ENCODE data around the gene B4GALNT4.
"Not testable (repeated sequence)": the region's sequence is repeated elsewhere in the genome, so short reads cannot be mapped to it uniquely, and the experiment has no call there.

B4GALNT4 gene

DNA sequence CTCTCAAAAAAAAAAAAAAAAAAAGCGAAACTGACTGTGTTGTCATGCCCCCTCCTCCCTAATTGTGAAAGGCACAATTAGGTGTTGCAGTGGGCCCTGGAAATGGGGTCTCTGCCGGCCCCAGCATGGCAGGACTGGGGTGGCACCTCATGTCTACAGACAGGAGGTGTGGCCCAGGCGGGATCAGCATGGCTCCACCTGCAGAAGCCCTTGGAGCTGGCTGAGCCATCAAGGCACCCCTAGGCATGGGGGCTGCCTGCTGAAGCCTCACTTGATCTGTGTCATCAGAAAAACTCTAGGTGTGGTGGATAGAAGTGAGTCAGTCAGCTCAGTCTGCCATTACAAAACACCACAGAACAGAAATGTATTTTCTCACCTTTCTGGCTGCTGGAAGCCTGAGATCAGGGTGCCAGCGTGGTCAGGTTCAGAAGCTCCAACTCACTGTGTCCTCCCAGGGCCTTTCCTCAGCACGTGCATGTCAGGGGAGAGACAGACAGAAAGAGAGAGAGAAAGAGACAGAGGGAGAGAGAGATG is 10.1 kb upstream of the B4GALNT4 start:
- DNase-seq: peak in 1 of 2 donors; percentile 51

DNA sequence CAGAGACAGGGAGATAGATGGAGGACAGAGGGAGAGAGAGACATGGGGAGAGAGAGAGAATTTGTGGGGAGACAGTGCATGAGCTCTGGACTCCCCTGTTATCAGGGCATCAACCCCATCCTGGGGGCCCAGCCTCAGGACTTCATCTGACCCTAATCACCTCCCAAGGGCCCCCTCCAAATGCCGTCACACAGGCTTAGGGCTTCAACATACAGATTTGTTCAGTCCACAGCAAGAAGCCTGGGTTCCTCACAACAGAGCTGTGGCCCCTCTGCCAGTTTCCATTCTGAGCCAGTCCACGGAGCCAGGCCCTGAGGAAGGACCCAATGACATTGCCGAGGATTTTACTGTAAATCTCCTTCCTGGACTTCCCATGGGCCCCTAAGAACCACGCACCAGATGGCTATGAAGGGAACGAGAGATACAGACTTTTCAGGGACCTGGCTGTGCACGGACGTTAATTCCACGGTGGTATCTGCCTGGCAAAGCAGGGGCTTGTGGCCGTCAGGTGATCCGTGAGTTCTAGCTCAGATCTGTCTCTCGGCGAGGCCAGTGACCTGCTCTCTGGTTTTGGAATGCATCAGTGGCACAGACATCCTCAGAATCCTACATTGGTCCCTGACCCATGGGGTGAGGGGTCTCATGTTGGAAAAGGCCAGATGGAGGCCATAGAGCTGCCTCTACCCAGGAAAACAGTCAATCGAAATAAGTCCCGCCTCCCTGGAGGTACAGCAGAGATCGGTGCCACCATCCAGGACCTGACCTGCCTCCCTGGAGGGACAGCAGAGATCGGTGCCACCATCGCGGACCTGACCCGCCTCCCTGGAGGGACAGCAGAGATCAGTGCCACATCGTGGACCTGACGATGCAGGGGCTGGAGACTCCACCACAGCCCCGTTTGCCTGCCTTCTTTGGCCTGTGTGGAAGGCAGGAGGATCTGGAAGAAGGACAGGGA is 8.7 kb upstream of the B4GALNT4 start:
- no peak for DNase-seq

GRCh38 chr11:362642-363442 is 6.5 kb upstream of the B4GALNT4 start:
- no peak for DNase-seq

DNA sequence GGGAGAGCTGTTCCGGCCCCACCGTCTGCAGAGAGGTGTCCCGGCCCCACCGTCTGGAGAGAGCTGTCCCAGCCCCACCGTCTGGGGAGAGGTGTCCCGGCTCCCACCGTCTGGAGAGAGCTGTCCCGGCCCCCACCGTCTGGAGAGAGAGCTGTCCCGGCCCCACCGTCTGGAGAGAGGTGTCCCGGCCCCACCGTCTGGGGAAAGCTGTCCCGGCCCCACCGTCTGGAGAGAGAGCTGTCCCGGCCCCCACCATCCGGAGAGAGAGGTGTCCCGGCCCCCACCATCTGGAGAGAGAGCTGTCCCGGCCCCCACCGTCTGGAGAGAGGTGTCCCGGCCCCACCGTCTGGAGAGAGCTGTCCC is 5.9 kb upstream of the B4GALNT4 start:
- DNase-seq: not testable (repeated sequence)

- DNase-seq: peak; percentile 69 to 84
These were observed 5.1 kb upstream of the B4GALNT4 start for GRCh38 chr11:363948-364761.

DNA sequence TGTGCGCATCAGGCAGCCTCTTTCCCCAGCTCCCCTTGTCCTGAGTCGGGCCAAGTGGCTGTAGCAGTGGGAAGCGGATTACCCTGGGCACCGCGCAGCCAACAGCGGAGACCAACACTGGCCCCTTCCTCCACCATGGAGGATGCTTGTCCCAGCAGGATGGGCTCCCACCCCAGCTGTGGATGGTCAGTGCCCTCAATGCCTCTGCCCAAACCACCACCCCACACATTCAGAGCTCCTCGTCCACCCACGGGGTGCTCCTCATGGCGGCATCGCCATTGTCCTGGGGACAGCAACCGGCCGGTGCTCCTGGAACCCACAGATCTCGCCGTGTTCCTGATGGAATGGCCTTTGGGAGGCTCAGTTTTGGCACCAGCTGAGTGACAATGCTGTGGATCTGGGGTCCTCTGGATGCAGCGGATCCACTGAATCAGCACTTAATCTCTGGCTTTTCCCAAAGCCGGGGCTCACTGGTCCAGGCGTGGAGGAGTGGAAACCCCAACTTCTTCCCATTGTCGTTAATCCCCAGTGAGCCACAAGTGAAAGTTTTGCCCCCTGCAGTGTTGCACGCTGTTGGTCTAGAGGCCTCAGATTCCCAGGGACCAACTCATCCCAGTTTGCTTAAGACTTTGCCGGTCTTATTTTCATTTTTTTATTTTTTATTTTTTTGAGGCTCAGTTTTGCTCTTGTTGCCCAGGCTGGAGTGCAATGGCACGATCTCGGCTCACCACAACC is 4.1 kb upstream of the B4GALNT4 start:
- no peak for DNase-seq

DNA sequence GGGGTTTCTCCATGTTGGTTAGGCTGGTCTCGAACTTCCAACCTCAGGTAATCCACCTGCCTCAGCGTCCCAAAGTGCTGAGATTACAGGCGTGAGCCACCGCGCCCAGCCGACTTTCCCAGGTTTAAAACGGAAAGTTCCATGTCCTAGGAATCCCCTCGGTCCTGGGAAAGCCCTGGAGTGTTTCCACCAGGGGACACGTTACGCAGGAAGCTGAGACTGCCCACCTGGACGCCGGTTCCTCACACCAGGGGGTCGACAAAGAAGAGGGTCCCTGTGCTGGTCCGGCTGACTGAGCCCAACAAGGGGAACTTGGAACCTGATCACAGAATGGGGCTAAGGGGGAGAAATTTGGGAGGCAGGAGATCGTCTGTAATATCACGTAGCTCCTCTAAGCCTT is 3.5 kb upstream of the B4GALNT4 start:
- no peak for DNase-seq

DNA sequence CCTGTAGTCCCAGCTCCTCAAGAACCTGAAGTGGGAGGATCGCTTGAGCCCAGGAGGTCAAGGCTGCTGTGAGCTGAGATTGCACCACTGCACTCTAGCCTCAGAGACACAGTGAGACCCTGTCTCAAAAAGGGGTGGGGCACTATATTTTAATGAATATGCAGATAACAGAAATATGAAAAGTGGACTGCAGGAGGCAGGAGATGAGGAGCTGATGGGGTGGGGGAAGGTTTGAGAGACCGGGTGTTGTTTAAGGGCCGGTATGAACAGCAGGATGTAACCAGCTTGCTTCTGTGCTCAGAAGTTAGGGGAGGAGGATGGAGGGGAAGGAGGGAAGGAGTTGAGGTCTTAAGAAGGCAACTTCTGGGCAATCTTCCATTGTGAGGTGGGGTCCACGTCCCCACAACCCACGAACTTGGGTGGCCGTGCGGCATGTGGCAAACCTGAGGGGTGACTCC is 1.3 kb upstream of the B4GALNT4 start:
- no peak for DNase-seq

DNA sequence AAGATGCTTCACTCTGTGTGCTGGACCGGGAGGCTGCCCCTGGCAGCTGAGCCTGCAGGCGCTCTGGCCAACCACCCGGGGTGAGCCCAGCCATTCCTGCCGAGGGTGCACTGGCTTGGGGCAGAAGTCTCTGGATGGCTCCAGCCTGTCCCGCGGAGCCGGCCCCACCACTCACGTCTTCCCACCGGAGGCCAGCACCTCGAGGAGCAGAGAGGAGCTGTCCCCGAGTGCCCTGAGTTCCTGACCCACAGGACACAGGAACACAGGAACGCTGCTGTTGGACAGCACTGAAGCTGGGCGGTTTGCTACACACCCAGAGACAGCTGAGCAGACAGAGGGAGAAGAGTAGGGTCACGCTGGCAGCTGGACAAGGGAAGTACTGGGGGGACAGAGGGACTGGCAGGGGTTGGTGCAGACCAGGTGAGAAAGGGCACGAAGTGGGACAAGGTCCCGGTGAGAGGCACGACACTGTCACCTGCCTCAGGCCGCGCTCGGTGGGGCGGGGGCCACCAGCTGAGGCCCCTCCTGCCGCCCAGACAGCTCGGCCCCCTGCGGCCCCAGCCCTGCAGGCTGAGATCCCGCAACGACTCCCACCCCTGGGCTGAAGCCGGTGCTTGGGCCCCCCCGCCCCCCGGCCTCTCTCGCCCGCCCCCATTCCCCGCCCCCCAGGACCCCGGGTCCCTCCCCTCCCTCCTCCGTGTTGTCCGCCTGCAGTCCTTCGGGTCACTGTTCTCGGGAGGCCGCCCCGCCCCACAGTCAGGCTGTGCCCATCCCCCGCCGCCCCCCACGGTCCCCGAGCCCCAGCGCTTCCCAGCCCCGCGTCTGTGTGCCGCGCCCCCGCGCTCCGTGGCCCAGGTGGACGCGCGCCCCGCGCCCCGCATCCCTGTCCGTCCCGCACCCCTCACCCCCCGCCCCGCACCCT is 624 bp upstream of the B4GALNT4 start:
- no peak for DNase-seq

DNA sequence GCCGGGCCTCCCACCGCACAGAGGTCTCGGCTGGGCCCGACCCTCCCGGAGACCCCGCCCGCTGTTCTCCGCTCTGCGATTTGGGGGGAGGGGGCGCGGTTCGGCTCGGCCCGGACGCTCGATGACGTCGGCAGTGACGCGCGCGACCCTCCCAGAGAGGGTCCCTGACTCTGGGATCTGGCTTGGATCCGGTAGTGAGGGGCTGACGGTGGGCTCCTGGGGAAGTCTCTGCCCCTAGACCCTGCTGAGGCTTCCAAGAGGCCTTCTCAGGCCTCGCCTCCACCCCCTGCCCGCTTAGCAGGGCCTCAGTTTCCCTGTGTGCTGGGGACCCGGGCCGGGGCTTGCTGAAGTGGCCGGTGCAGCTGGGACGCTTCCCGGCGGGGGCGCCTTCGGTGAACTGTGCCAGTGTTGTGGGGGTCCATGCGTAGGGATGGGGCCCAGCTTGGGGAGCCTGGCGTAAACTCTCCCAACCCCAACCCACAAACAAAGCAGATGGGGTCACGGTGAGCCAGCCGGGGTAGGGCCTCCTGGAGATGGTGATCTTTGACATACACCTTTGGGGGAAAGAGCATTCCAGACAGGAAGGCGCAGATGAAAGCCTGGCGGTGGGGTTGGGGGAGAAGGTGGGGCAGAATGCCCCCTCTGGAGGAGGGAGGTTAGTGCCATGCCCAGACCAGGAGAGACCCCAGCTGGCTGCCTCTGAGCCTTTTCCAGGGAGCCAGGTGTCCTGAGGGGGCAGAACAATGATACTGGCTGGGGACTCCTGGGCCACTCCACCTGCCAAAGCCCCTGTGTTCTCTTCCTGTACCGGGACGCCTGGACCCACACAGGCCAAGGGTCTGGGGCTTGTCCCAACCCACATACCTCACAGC is 1.0 kb downstream of the B4GALNT4 start:
- no peak for DNase-seq

DNA sequence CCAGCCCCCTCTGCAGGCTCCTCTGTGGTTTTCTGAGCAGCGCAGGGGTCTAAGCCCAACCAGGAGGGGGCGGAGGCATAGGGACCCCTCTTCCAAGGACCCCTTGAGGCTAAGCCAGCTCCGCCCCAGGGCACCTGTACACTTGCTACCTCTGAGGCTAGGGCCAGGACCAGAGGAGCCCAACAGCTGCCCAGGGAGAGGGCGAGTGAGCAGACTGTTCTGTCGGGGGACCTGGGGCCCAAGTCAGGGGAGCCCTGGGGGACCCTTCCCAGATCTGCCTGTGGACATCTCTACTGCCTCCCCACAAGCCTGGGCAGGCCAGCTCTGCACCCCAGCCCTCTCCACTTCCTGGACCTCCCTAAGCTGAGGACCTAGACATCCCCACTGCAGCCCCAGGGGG is 1.8 kb downstream of the B4GALNT4 start:
- DNase-seq: no peak

DNA sequence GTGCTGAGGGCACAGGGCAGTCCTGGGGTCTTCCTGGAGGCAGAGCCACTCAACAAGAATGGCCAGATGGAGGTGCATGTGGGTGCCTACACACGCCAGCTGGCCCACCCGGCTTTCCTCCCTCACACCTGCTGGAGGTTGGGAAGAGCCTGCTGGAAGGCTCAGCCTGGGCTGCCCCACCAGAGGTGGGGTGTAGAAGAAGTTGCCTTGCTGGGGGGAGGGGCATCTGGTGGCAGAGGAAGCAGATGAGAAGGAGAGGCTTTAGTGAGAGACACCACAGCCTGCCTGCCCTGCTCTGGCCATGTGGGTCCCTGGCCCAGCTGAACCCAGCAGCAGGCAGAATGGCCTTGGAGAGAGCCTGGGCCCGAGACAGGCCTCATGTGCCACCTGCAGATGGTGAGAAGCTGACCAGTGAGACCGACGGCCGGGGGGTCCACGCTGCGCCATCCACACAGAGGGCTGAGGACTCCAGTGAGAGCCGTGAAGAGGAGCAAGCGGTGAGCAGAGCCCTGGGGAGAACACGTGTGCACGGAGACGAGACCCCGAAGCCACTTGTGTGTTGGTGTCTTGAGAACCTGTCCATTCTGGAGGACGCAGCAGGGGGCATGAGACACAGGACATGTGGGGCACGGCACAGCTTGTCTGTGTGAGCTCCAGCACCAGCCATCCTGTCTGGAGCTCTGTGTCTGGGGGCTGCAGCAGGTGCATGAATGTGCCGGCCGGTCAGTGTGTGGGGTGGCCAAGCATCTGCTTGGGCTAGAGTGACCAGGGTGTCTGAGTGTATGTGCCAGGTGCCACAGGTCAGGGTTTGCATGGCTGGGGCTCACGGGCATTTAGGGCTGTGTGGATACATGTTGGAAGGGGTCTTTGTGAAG is 2.7 kb downstream of the B4GALNT4 start:
- DNase-seq: no peak

DNA sequence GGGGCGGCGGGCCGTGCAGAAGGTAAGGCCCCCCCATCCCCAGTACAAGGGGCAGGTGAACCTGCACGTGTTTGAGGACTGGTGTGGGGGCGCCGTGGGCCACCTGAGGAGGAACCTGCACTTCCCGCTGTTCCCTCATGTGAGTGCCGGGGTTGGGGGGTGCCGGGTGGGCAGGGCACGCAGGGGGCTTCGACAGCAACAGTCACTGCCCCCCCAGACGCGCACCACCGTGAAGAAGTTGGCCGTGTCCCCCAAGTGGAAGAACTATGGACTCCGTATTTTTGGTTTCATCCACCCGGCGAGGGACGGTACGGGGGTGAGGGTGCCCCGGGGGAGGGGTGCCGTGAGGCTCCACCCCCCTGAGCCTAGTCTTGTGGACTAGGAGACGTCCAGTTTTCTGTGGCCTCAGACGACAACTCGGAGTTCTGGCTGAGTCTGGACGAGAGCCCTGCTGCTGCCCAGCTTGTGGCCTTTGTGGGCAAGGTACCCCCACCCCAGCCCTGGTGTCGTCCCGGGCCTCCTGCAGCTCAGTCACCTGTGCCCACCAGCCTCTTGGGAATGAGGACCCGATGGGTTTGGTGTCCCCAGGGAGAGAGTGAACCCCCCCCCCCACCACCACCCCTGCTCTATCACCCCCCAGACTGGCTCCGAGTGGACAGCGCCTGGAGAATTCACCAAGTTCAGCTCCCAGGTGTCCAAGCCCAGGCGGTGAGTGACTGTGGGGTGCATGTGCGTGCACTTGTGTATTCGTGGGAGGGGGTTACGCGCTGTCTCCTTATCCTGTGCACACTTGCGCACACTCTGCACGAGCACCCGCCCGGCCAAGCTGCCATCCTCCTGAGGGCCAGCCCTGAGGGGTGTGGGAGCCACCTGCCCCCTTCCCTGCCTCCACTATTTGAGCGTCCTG is 3.8 kb downstream of the B4GALNT4 start:
- no peak for DNase-seq

- DNase-seq: no peak
These were observed 4.6 kb downstream of the B4GALNT4 start for GRCh38 chr11:373716-374551.

DNA sequence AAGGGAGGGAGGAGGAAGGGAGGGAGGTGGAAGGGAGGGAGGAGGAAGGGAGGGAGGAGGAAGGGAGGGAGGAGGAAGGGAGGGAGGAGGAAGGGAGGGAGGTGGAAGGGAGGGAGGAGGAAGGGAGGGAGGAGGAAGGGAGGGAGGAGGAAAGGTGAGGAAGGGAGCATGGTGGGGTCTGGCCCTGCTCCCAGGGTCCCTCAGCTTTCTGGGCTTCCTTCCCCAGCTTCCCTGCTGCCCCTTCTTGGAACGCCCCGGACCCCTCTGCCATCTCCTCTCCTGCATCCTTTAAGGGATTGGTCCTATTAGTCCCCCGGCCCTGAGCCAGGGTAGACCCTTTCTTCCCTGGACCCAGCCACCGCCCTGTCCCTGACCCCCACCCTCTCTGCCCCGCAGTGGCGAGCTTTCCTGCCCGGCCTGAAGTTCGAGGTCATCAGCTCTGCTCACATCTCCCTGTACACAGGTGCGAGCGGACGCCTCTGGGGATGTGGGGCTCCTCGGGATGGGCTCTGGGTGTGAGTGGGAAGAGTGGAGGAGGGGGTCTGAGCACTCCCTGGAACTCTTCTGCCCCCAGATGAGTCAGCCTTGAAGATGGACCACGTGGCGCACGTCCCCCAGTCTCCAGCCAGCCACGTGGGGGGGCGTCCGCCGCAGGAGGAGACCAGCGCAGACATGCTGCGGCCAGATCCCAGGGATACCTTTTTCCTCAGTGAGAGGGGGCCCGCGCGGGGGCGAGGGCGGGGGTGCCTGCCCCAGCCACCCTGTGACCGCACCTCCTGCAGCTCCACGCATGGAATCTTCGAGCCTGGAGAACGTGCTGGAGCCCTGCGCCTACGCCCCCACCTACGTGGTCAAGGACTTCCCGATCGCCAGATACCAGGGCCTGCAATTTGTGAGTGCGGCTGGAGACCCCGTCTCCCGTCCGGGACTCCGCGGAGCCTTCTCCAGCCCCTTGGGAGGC is 6.0 kb downstream of the B4GALNT4 start:
- no peak for DNase-seq
